A673 (cell line): ENCODE results near the gene LRP1B. TPM values are rescaled to one million over a fixed set of nuclear protein-coding genes. Genes with fewer than 3 reads are reported as not detected.

Experiments used
- BruUV-seq: library from RNA; stranded (reverse); fragments of 400-500 nt; replicated peaks from 2 replicates; lab custom pipeline; 2021; lab: Mats Ljungman, UMichigan
- CTCF ChIA-PET: fragments of 300-600 bp; sonication (Branson Sonifier 250); formaldehyde crosslinking; loops from one replicate; lab custom pipeline; 2022; ENCODE audit warnings: antibody characterized with exemption; lab: Charles Lee
- POLR2A ChIA-PET: fragments of 300-600 bp; sonication (Branson Sonifier 250); formaldehyde crosslinking; loops from one replicate; lab custom pipeline; 2022; ENCODE audit warnings: antibody characterized with exemption; ENCODE audit not compliant: low non-redundant PET; lab: Charles Lee
- DNase-seq: peaks from one replicate; pipeline ENCODE4 v3.0.0-alpha.2; 2015; ENCODE audit warnings: low spot score
- H3K27ac ChIP-seq: fragments of 200-600 bp; sonication (generic); 2 replicates; pipeline ENCODE4 v1.5.1; 2016; ENCODE audit warnings: mixed run types, low read depth, mild to moderate bottlenecking, mixed read lengths, antibody characterized with exemption, low read length; ENCODE audit not compliant: poor library complexity, severe bottlenecking
- H3K27me3 ChIP-seq: fragments of 200-600 bp; sonication (generic); replicated peaks from 2 replicates; pipeline ENCODE4 v1.6.1; 2017; ENCODE audit warnings: mixed run types, low read depth, mild to moderate bottlenecking, mixed read lengths, antibody characterized with exemption, low read length; ENCODE audit not compliant: insufficient read depth, poor library complexity
- H3K36me3 ChIP-seq: fragments of 200-600 bp; sonication (generic); 2 replicates; pipeline ENCODE4 v1.6.1; 2016; ENCODE audit warnings: mixed run types, mild to moderate bottlenecking, mixed read lengths, antibody characterized with exemption, low read length; ENCODE audit not compliant: insufficient read depth, poor library complexity, severe bottlenecking
- H3K4me1 ChIP-seq: fragments of 200-600 bp; sonication (generic); 2 replicates; pipeline ENCODE4 v1.6.1; 2017; ENCODE audit warnings: mixed run types, mild to moderate bottlenecking, mixed read lengths, antibody characterized with exemption, low read length; ENCODE audit not compliant: insufficient read depth, poor library complexity, severe bottlenecking
- H3K4me3 ChIP-seq: fragments of 200-600 bp; sonication (generic); 2 replicates; pipeline ENCODE4 v1.5.1; 2016; ENCODE audit warnings: low read depth, mixed run types, mild to moderate bottlenecking, mixed read lengths, low read length; ENCODE audit not compliant: poor library complexity, severe bottlenecking
- H3K9me3 ChIP-seq: fragments of 200-600 bp; sonication (generic); 2 replicates; pipeline ENCODE4 v1.6.1; 2016; ENCODE audit warnings: mixed run types, low read depth, mild to moderate bottlenecking, mixed read lengths, antibody characterized with exemption, low read length; ENCODE audit not compliant: poor library complexity, severe bottlenecking
- CTCF ChIP-seq: fragments of 300-800, 200-600 bp; sonication (generic); conservative IDR thresholded peaks from 2 replicates; pipeline ENCODE4 v1.5.1; 2017; ENCODE audit warnings: low read depth, mild to moderate bottlenecking, antibody characterized with exemption, low read length, moderate library complexity, mixed read lengths
- EZH2 ChIP-seq: fragments of 200-600 bp; sonication (generic); IDR thresholded peaks from 2 replicates; pipeline ENCODE4 v1.6.1; 2017; ENCODE audit warnings: borderline replicate concordance, low read depth, mild to moderate bottlenecking, mixed read lengths, antibody characterized with exemption, low read length; ENCODE audit not compliant: poor library complexity, severe bottlenecking
- intact Hi-C: fragments of 100-400 bp; cut with micrococcal nuclease; formaldehyde crosslinking; loops from one replicate; pipeline ENCODE4 v1.10.0; 2022; ENCODE audit not compliant: unreplicated experiment
- total RNA-seq: library from RNA; stranded (reverse); gene quantifications from 2 replicates; pipeline ENCODE4 v1.2.3, GENCODE V29; 2021

The LRP1B gene
- total RNA-seq, 1 experiment from 2014 or later: 9.9 TPM

GRCh38 chr2:141835103-141835502 is 295.7 kb downstream of the LRP1B start:
- no TSS peak for BruUV-seq
- ChIA-PET CTCF (no interaction called here), POLR2A (no interaction called here)
- TF ChIP-seq EZH2 (no peak), CTCF (no peak)
- intact Hi-C loops: no loop called here
- Histone ChIP-seq H3K4me1 (no peaks in the 10 kb centered on the region), H3K4me3 (no peak overlapping the region), H3K9me3 (no peaks in the 10 kb centered on the region), H3K27ac (no peak overlapping the region), H3K36me3 (no peaks in the 10 kb centered on the region), H3K27me3 (no peaks in the 10 kb centered on the region)
- DNase-seq: no peak

- no peaks in the 10 kb centered on the region for H3K27me3 ChIP-seq
- no peak for DNase-seq
- POLR2A ChIA-PET: no interaction called here
- TF ChIP-seq EZH2: no peak
- TF ChIP-seq CTCF: no peak
- H3K4me1 ChIP-seq: no peaks in the 10 kb centered on the region
- BruUV-seq: no TSS peak
- H3K9me3 ChIP-seq: no peaks in the 10 kb centered on the region
- no peak overlapping the region for H3K27ac ChIP-seq
- CTCF ChIA-PET: no interaction called here
- no peak overlapping the region for H3K4me3 ChIP-seq
- intact Hi-C loops: no loop called here
- no peaks in the 10 kb centered on the region for H3K36me3 ChIP-seq
Measured at GRCh38 chr2:141828761-141829160, 302.1 kb downstream of the LRP1B start.

GRCh38 chr2:141824790-141825189 is 306.0 kb downstream of the LRP1B start:
- POLR2A ChIA-PET: no interaction called here
- H3K27ac ChIP-seq: no peak overlapping the region
- CTCF ChIA-PET: no interaction called here
- no peaks in the 10 kb centered on the region for H3K36me3 ChIP-seq
- peaks cover 23% of the 10 kb centered on the region for H3K4me1 ChIP-seq
- no peaks in the 10 kb centered on the region for H3K27me3 ChIP-seq
- intact Hi-C loops: no loop called here
- BruUV-seq: no TSS peak
- no peak for DNase-seq
- no peak overlapping the region for H3K4me3 ChIP-seq
- TF ChIP-seq EZH2 (no peak), CTCF (no peak)
- H3K9me3 ChIP-seq: no peaks in the 10 kb centered on the region
